ENCODE results near the gene ITPR1.

Gene ITPR1

GRCh38 chr3:4643904-4644547, 150.9 kb downstream of the ITPR1 start:
- no peak overlapping the region for H3K27ac ChIP-seq (replicated peaks)
- DNase-seq (ENCODE audit: low read depth in 1 of 2, low spot score in 1 of 2): no peak
- H3K27me3 ChIP-seq (ENCODE audit: insufficient read depth, poor library complexity, severe bottlenecking): no peaks in the 10 kb centered on the region
- no peak for TF ChIP-seq GABPA (IDR thresholded peaks at IDR 0.05; ENCODE audit: low read depth)
- TF ChIP-seq CTCF (IDR thresholded peaks at IDR 0.05; ENCODE audit: insufficient read depth, low read length): no peak
- no peak for TF ChIP-seq SPI1 (IDR thresholded peaks at IDR 0.05; ENCODE audit: borderline replicate concordance, low read depth)
- TF ChIP-seq POLR2AphosphoS5 (IDR thresholded peaks at IDR 0.05; ENCODE audit: low read depth): no peak
- TF ChIP-seq REST (IDR thresholded peaks at IDR 0.05; ENCODE audit: insufficient replicate concordance, low read depth): no peak
- H3K4me3 ChIP-seq (replicated peaks; ENCODE audit: insufficient read depth, low read length): no peak overlapping the region

DNA sequence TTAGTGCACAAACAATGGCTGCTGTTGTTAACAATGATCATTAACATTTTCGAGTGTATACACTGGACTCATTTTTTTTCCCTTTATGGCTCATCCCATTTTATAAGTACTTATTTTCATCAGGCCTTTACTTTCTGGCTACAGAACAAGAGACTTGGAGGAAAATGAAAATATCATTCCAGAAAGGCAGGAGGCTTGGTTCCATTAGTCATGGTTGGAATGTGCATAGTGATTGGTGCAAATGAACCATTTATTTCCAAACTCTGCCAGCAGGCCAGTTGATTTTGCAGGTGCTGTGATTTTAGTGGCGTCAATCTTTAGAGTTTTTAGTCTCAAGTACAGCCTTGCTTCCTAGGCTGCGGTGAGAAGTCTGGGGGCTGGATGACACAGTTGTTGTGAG, 151.8 kb downstream of the ITPR1 start:
- H3K27ac ChIP-seq (replicated peaks): no peak overlapping the region
- DNase-seq (ENCODE audit: low read depth in 1 of 2, low spot score in 1 of 2): no peak
- TF ChIP-seq GABPA (IDR thresholded peaks at IDR 0.05; ENCODE audit: low read depth) (no peak), CTCF (IDR thresholded peaks at IDR 0.05; ENCODE audit: insufficient read depth, low read length) (no peak), REST (IDR thresholded peaks at IDR 0.05; ENCODE audit: insufficient replicate concordance, low read depth) (no peak), SPI1 (IDR thresholded peaks at IDR 0.05; ENCODE audit: borderline replicate concordance, low read depth) (no peak), POLR2AphosphoS5 (IDR thresholded peaks at IDR 0.05; ENCODE audit: low read depth) (no peak)

GRCh38 chr3:4645468-4645867, 152.3 kb downstream of the ITPR1 start:
- H3K27me3 ChIP-seq (ENCODE audit: insufficient read depth, poor library complexity, severe bottlenecking): no peaks in the 10 kb centered on the region
- no peak overlapping the region for H3K27ac ChIP-seq (replicated peaks)
- H3K4me3 ChIP-seq (replicated peaks; ENCODE audit: insufficient read depth, low read length): no peak overlapping the region
- TF ChIP-seq POLR2AphosphoS5 (IDR thresholded peaks at IDR 0.05; ENCODE audit: low read depth): no peak
- TF ChIP-seq REST (IDR thresholded peaks at IDR 0.05; ENCODE audit: insufficient replicate concordance, low read depth): no peak
- TF ChIP-seq GABPA (IDR thresholded peaks at IDR 0.05; ENCODE audit: low read depth): no peak
- no peak for TF ChIP-seq SPI1 (IDR thresholded peaks at IDR 0.05; ENCODE audit: borderline replicate concordance, low read depth)
- no peak for DNase-seq (ENCODE audit: low read depth in 1 of 2, low spot score in 1 of 2)

More for the DNA sequence above, 151.8 kb downstream of the ITPR1 start:
- Histone ChIP-seq H3K27me3 (ENCODE audit: insufficient read depth, poor library complexity, severe bottlenecking) (no peaks in the 10 kb centered on the region), H3K4me3 (replicated peaks; ENCODE audit: insufficient read depth, low read length) (no peak overlapping the region)

Data from HL-60 (cell line).